HG03342 (cell line): ENCODE measurements around the gene MACIR.
"Not testable (repeated sequence)": the region's sequence is repeated elsewhere in the genome, so short reads cannot be mapped to it uniquely, and the experiment has no call there.

Source experiments
- ATAC-seq: cut with Tn5 transposase; IDR thresholded peaks from one replicate; pipeline ENCODE4 v1.9.1; 2021; ENCODE audit warnings: mild to moderate bottlenecking, moderate library complexity; ENCODE audit not compliant: unreplicated experiment

MACIR gene, protein sequence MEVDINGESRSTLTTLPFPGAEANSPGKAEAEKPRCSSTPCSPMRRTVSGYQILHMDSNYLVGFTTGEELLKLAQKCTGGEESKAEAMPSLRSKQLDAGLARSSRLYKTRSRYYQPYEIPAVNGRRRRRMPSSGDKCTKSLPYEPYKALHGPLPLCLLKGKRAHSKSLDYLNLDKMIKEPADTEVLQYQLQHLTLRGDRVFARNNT

DNA sequence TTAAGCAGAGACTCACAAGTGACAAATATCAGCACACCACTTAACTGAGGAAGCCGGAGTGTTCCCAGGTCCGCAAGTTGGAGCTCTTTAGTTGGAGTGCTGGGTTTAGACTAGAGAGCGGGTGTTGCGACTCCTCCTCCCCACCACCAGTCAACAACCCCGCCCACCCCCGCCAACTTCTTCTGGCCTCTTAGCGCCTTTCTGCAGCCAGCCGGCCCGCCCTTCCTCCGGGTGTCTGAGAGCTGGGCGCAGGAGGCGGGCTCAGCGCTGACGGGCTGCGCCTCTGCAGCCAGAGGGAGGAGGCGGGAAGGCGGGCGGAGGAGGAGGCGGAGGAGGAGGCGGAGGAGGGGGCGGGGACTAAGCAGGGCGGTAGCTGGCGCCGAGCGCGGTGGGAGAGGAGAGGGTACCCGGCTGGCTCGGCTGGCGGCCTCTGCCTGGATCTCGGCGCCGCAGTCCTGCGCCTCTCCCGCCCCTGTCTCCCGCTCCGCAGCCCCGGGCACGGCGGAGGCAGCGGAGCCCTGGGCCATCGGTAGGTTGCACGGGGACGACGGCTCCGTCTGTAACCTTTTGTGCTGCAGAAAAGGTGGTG is at the start of gene MACIR:
MACIR (plus strand) TSS at position 396 of the 589 bp plus-strand sequence. CDS start 17,157 bp downstream, outside the sequence.
- peak; percentile 85 for ATAC-seq

DNA sequence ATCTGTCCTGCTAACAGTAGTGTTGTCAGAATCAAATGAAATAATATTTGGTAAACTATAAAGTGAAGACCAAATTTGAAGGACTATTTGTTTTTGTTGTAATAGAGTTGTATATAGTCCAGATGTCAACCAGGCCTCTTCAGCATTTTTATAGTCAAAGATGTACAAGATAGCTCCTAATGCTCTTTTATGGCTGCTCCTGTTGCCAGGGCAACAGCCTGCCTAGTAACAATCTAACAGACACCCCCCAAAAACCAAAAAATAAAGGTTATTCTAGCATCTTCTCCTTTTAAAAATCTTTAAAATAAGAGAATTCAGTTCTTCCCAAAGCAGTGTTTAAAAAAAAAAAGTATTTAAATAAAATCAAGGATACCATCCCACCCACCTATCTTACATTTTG is 49.5 kb upstream of the MACIR start:
- no peak for ATAC-seq

DNA sequence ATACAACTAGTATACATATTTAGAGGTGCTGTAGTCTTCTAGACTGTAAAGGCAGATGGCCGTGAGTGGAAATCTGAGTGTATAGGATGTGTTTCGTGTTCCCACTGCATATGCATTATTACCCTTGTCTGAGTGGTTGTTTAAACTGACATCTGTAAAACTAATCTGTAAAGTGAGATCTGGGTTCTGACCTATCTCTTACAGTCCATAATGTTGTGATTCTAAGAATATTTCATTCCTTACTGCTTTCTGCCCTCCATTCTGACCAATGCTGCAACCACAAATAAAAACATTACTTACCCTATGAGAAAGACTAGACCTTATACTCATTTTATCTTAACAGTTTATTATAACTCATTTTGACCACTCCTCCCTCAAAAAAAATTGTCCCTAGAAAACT is 47.6 kb upstream of the MACIR start:
- ATAC-seq: no peak

DNA sequence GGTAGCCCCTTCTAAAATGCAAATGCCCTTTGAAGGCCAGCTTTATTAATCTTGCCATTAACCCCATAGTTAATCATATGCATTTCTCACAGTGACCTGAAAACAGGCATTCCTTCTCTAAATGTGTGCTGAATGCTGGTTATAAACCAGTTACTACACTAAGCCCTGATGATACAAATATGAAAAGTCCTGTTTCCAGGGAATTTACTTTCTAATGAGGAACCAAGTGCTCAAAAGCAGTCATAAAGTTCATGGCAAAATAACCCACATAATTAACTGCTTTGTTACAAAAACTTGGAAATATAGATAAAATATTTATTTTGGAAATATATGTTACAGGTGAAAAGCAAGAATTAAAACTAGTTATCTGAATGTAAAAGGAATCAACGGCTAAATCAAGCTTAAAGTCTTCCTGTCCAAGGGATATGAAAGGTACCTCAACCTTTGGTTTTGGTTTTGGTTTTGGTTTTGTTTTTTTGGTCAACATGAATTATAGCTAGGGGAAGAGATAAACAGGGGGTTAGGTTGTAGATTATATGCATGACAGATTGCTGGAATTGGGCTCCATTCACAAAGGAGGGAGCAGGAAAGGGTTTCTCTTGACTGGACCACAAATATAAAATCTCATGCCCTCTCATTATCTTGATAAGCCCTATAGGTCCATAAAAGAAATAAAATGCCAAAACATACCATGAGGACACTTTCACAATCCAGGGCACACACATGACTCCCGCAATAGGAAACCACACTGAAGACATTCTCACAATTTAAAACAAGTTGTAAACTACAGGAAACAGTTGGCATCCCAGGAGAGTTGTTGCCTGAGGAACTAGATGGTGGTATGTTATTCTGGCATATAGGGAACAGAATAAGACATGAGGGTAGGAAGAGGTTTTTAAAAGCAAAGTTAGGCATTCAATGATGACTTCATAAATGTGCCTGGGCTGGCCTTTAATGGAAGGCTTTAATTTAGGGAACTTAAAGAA is 46.7 kb upstream of the MACIR start:
- peak; percentile 91 for ATAC-seq

DNA sequence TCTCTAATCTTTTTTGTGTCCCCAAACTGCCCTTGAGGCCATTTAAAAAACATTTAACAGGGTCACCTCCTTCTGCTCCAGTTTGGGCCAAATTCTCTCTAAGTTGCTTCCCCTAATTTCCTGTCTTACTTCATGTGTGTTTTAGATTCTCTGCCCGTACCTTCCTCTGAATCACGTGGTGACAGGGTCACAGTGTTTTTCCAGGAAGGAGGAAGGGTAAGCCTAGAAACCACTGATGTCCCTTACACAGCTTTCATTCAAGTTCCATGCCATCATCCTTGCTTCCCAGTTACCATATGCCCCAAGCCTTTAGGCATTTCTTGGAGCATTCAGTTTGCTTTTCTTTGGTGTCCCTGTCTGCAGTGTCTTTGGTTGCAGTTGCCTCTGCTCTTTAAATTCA is 42.4 kb upstream of the MACIR start:
- ATAC-seq: no peak

DNA sequence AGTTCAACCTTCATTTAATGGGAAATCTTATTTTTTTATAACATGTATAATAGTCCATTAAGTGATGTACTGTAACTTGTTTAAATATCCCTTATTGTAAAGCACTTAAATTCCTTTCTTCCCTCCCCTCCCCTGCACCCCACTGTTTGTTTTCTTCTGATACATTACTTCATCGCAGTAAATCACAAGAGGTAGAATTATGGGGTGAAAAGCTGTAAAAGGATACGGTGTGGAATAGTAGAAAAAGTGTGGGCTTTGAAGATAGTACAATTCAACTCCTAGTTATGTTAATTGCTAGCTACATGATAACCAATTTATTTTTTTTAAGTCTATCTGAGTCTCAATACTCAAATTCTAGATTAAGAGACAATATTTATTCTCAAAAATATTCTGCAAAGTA is 41.9 kb upstream of the MACIR start:
- no peak for ATAC-seq

DNA sequence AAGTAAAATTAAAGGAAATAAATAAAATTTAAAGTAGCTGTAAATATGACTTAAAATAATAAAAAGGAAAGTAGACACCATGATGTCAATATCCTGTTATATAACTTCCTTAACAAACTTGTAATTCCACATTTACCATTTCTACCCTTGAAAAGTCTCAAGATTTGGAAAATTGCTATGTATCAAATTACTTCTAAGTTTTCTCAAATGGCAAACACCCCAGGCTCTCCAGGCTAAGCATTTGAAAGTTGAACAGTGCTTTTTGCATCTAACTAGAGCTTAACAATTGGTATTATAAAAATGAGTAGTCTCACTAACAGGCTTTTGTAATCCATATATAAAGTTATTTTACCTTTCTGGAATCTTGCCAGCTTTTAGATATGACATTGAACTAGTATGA is 41.5 kb upstream of the MACIR start:
- no peak for ATAC-seq

DNA sequence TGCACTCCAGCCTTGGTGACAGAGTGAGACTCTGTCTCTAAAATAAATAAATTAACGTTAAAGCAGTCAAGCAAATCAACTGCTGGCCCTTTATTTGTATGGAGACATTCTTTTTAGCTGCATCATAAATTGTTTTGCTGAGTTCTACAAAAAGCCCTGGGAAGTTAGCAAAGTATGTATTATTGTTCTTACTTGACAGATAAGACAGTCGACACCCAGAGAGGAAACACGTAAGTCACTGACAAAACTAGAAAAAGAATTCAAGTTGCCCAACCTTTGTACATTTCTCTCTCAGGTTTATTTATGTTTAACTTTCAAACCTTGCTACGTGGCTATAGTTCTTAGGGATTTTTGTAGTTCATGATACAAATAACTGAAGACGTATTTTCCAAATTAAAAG is 40.4 kb upstream of the MACIR start:
- no peak for ATAC-seq

DNA sequence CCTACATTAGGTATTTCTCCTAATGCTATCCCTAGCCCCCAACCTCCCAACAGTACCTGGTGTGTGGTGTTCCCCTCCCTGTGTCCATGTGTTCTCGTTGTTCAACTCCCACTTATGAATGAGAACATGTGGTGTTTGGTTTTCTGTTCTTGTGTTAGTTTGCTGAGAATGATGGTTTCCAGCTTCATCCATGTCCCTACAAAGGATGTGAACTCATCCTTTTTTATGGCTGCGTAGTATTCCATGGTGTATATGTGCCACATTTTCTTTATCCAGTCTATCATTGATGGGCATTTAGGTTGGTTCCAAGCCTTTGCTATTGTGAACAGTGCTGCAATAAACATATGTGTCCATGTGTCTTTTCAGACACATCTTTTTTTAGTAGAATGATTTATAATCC is 39.5 kb upstream of the MACIR start:
- not testable (repeated sequence) for ATAC-seq

DNA sequence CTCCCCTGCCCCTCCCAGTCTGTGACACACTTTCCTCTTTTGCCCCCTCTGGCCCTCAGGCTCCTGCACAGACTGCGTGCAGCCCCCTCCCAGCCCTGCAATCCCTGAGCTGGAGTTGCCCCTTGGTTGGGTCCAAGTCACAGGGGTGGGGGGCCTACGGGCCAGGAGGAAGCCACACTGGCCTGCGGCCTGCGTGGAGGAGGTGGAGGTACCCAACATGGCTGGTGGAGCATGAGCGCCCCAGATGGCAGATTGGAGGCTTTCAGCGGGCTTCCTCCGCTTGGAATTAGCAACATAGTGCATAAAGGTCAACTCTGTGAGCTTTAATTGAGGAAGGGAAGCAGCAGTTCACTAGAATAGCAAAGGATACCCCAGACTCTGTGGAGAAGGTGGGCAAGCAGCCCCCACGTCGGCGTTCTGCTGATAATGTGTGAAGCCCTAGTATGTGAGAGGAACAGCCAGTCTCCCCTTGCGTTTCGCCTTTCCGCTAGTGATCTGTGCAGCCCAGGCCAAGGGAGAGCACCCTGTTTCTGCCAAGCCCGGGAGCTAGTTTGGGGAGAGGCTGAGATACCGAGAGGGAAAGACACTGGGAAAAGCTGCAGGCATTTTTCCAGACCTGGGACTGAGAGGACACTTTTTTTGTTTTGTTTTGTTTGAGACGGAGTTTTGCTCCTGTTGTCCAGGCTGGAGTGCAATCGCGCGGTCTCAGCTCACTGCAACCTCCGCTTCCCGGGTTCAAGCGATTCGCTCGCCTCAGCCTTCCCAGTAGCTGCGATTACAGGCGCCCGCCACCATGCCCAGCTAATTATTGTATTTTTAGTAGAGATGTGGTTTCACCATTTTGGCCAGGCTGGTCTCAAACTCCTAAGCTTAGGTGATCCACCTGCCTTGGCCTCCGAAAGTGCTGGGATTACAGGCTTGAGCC is 35.3 kb upstream of the MACIR start:
- no peak for ATAC-seq

DNA sequence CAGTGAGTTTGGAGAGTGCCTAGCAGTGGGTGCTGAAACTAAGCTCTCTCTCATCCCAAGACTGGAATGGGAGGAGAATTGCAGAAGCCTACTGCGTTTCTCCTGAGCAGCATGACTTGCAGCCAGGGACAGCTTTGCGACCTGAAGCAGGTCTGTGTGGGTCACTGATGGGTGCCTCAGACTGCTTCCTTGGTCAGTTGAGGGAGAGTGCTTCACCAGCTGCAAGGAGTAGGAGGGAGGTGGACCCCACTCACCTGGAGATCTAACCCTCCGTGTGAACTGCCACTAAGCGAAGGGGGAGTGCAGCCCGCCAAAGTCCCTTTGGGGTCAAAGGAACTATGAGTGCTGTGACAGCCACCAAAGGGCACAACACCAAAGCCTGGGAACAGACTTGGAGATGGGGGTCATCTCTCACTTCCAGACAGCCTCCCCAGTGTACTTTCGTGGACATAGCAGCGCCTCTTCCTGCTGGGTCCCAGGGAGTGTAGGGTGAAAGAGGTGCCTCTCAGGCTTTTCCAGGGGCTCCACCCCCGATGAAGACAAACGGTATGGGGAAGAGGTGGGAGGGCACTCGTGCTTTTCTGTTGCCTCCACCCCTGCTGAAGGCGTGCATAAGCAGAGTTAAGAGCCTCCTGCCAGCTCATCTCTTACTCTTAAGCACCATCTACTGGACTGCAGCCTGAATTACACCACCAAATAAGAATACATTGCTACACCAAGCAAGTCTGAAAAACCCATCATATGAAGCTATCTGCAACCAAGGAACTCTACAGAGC is 34.3 kb upstream of the MACIR start:
- ATAC-seq: peak; percentile 95

DNA sequence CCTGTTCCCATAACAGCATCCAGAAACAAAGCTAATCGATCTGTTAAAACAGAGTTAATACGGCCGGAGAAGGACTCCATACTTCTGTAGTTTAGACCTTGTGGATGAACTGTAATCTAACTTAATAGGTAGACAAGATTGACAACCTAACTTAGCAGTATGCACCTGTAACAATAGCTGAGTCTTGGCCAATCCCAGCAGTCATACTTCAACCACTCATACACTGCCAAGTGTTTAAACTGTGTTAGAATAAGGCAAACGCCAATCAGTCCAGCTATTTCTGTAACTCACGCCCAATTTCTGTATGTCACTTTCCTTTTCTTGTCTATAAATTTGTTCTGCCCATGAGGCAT is 33.7 kb upstream of the MACIR start:
- no peak for ATAC-seq

DNA sequence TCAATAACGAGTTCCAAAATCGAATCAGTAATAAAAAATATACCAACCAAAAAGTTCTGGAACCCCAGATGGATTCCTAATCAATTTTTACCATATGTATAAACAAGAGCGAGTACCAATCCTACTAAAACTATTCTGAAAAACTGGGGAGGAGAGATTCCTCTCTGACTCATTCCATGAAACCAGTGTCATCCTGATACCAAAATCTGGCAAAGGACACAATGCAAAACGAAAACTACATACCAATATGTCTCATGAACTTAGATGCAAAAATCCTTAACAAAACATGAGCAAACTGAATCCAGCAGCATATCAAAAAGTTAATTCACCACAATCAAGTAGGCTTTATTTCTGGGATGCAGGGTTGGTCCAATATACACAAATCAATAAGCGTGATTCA is 30.5 kb upstream of the MACIR start:
- no peak for ATAC-seq

DNA sequence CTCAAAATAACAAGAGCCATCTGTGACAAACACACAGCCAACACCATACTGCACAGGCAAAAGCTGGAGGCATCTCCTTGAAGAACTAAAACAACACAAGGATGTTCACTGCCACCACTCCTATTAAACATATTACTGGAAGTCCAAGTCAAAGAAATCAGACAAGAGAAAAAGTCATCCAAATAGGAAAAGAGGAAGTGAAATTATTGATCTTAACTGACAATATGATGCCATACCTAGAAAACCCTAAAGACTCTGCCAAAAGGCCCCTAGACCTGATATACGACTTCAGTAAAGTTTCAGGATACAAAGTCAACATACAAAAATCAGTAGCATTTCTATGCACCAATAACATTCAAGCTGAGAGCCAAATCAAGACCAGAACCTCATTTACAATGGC is 30.0 kb upstream of the MACIR start:
- ATAC-seq: no peak

DNA sequence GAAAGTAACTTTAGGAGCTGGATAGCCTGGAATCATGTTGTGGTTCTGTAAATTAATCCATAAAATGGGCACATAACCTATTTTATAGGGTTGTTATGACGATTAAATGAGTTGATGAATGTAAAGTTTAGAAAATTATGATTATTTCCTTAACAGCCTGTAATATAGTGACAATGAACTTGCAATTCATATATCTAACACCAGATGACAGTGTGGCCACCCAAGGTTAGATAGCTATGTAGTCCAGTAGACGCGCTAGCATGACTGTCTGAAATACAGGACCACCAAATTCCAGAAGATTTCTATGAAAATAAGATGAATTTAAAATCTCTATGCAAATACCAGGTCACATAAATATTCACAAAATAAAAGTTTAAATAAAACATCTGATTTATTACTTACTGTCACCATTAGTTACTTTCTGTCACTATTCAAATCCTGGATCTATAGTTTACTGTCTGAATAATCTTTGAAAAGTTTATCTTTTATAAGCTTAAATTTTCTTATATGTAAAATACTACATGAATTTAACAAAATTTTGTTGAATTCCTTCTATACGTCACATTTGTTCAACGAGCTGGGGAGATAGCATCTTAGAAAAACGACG is 26.1 kb upstream of the MACIR start:
- ATAC-seq: peak; percentile 91

DNA sequence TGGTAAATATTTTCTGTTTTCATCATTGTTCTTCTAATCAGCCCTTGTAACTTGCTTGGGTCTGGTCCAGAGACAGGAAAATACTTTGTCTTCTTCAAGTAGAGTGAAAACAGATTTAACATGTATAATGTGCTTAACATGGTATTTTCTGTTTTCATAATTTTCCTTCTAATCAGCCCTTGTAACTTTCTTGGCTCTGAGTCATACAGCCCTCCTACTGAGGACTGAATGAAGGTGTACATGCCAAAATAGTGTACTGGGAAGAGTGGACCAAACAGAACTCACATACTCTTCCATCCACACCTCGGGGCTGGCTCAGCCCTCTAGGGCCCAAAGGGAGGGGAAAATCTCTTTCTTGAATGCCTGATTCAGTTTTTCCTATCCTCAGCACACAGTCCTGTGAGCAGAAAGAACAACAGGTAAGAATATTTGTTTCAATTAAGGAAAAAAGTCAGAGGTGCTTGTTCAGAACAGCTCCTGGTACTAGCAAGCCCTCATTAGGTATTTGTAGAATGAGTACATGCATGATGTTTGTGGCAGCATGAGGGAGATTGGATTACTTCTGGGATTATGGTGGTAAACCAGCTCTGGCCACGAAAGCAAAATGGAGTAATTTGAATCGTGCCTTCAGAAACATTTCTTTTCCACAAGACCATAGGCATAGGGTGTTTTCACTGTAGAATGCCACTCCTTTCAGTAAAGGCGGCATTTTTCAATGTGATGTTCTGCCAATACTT is 24.2 kb upstream of the MACIR start:
- no peak for ATAC-seq

DNA sequence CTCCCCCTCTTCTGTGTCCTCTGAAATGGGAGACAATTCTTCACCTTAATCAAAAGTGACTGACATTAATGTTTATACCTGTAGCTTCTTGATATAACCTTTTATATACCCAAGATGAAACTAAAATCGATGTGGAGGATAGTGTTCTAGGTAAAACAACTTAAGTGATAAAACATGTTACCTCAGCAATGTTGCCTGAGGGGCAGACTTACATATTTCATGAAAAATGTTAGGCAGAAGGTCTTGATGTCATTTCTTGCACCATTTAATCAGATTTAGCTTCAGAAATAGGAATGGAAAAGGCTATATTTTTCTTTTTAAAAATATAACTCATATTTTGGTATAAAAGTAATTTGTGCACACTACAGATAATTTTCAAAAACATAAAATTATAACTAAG is 22.7 kb upstream of the MACIR start:
- no peak for ATAC-seq

DNA sequence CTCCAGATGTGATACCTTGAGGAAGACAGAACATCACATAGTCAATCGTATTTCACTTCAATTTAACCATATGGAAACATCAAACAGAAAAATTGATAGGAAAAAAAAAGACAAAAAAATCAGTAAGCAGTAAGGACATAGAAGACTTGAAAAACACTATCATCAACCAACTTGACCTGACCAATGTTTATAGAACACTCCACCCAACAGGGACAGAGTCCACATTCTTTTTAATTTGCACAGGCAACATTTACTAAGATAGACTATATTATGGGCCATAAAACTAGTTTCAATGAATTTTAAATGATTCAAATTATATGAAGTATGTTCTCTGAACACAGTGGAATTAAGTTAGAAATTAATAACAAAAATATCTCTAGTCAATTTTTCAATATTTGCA is 20.8 kb upstream of the MACIR start:
- ATAC-seq: no peak

DNA sequence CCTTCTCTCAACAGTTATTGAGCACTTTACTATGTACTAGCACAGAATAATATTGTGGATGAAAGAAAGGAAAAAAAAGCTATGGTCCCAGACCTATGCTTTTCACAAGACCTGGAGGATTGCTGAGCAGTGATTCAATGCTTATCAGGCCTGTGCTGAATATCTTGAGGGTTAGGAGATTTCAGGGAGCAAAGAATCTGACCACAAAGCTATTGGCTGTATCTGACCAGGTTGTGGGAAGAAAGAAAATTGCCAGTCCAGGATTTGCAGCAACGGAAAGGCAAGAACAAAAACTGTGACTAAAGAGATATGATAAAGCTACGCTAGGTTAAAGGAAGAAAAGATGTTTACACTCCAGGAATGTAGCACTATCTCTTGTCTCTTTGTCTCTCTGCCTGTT is 14.9 kb upstream of the MACIR start:
- no peak for ATAC-seq
